Activated CD8-positive, alpha-beta memory T cell treated with anti-CD3 and anti-CD28 coated beads for 36 hours (primary cell): ENCODE measurements around the gene RFPL1. TPM values are rescaled to one million over a fixed set of nuclear protein-coding genes. Genes with fewer than 3 reads are reported as not detected.
"Not testable (repeated sequence)": the region's sequence is repeated elsewhere in the genome, so short reads cannot be mapped to it uniquely, and the experiment has no call there.

Experiments used
- CTCF ChIA-PET: fragments of 350-600 bp; sonication (Branson Sonifier 250); formaldehyde crosslinking; loops from one replicate; lab custom pipeline; 2021; ENCODE audit warnings: antibody characterized with exemption; lab: Charles Lee
- POLR2A ChIA-PET: fragments of 350-600 bp; sonication (Branson Sonifier 250); formaldehyde crosslinking; loops from one replicate; lab custom pipeline; 2021; ENCODE audit warnings: antibody characterized with exemption; lab: Charles Lee
- total RNA-seq, 2 experiments: library from RNA; stranded (reverse); gene quantifications; one replicate each; pipeline ENCODE4 v1.2.3, GENCODE V29; 2021

RFPL1 gene
- not detected for total RNA-seq

DNA sequence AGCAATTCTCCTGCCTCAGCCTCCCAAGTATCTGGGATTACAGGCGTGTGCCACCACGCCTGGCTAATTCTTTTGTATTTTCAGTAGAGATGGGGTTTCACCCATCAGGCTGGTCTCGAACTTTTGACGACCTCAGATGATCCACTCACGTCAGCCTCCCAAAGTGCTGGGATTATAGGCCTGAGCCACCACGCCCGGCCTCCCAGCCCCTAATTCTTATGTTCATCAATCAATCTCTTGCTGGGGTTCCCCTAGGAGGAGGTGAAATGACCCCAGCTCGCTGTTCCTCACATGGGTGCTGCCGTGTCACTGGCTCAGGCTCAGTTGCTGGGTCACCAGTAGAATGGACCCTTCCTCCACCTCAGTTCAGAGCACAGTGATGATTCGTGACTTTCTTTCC is at the start of gene RFPL1:
RFPL1 (plus strand) TSS at position 301 of the 400 bp plus-strand sequence.
- CTCF ChIA-PET, result interaction anchor here (1.0 kb wide), 1 partner anchor 45 kb away, joined by 3 read pairs; no protein-coding TSS in a partner anchor
- POLR2A ChIA-PET, result not testable (repeated sequence)

DNA sequence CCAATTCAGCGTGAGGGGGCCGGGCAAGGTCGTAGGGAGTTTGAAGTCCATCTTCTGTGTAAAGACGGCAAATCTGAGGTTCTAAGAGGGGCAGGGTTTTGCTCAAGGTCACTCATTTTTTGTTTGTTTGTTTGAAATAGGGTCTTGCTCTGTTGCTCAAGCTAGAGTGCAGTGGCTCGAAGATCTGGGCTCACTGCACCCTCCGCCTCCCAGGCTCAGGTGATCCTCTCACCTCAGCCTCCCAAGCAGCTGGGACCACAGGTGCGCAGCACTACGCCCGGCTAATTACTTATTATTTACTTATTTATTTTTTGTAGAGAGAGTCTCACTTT is 49.7 kb upstream of the RFPL1 start:
- ChIA-PET POLR2A (no interaction called here), CTCF (interaction anchor here (1.0 to 1.9 kb wide), 2 partner anchors 14 to 165 kb away, joined by 3 to 6 read pairs; partner anchors contain the start of gene THOC5)

DNA sequence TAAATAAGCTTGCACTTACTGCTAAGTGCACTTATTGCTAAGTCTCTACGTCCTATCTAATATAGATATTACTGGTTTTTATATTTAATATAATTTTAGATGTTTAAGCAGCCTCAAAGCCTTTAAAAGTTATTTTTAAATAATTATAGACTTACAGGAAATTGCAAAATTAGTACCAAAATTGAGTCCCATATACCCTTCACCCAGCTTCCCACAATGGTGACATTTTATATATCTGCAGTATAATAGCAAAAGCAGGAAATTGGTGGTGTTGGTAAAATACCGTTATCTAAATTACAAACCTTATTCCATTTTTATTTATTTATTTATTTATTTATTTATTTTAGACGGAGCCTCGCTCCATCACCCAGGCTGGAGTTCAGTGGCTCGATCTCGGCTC is 48.1 kb upstream of the RFPL1 start:
- CTCF ChIA-PET, result no interaction called here
- POLR2A ChIA-PET, result no interaction called here

DNA sequence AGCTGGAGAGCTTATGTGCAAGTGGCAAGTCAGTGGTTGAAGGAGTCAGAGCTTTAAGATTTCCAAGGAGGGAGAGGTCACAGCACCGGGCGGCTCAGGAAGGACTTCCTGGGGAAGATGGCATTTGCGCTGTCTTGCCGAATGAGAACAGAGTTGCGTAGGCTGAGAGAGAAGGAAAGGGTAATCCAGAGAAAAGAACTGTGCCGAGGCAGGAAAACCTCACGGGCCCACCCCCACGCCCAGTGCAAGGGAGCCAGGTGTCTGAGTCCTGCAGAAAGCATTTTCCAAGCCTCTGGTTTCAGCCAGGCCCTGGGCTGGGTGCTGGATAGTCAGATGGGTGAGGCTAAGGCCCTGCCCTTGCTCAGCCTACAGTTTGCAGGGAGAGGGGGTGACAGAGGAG is 46.8 kb upstream of the RFPL1 start:
- CTCF ChIA-PET, result no interaction called here
- POLR2A ChIA-PET, result no interaction called here

DNA sequence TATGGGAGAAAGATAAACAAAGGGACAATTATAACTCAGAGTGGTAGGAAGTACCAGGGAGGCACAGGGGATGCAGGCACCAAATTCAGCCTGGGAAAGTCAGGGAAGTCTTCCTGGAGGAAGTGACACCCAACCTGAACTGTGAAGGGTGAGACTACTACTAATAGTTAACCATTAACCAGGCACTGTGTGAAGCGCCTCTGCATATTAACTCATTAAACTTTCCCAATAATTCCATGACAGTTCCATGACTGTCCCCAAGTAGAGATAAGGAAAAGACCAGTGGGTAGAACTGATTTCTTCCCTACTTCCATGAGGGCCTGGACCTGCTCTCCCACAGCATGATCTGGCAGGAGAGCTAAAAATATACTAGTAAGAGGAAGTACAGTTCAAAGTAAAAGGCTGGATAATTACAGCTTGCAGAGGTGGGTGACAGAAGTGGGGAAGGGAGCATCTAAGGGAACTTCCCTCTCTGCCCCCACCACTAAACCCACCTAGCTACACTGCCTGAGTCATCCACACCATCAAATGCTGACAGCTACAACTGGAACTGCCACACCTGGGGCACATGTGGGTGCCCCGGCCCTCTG is 45.3 kb upstream of the RFPL1 start:
- POLR2A ChIA-PET, result no interaction called here
- CTCF ChIA-PET, result interaction anchor here (1.6 kb wide), 1 partner anchor 8 kb away, joined by 3 read pairs; no protein-coding TSS in a partner anchor

DNA sequence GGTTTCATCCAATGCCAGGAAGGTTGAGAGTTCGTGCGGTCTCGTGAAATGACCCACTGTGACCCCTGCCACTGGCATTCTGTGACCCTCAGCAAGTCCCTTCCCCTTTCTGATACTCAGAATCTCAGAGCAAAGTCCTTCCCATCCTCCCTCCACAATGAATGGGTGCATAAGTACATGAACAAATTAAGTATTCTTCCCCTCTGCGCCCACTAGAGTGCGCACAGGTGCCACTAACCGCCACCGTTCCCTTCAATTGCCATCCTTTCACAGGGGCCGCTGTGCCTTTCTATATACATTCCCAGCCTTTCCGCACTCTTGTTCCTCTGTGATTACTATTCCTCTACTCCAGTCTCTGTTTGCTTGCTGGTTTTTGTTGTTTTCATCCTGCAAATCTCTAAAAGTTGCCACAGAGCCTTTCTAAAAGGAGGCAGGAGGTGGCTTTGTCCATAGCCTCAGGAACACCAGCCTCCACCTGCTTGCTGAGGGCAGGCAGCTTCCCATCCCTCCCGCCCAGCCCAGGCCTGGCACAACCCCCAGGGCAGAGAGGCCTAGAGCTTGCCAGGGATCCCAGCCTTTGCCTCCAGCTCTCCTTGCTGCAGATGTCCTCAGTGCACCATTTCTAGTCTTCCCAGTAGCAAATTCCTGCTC is 43.3 kb upstream of the RFPL1 start:
- POLR2A ChIA-PET, result no interaction called here

DNA sequence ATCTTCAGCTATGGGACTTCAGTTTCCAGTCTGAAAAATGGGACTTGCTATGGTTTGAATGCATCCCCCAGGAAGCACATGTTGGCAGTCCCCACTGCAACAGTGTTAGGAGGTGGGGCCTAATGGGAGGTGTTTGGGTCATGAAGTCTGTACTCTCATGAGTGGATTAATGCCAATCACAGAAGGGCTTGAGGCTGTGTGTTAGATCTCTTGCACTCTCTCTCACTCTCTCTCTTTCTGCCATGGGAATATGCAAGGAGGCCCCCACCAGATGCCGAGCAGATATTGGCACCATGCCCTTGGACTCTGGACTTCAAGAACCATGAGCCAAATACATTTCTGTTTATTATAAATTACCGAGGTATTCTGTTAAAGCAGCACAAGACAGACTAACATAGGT is 42.3 kb upstream of the RFPL1 start:
- CTCF ChIA-PET, result interaction anchor here (0.6 to 2.1 kb wide), 3 partner anchors 100 to 301 kb away, joined by 3 to 5 read pairs (median 3); no protein-coding TSS in a partner anchor
- POLR2A ChIA-PET, result no interaction called here

More for the DNA sequence above, 43.3 kb upstream of the RFPL1 start:
- CTCF ChIA-PET, result interaction anchor here (0.6 to 2.1 kb wide), 4 partner anchors 33 to 172 kb away, joined by 3 to 5 read pairs (median 3); partner anchors contain the start of gene THOC5

DNA sequence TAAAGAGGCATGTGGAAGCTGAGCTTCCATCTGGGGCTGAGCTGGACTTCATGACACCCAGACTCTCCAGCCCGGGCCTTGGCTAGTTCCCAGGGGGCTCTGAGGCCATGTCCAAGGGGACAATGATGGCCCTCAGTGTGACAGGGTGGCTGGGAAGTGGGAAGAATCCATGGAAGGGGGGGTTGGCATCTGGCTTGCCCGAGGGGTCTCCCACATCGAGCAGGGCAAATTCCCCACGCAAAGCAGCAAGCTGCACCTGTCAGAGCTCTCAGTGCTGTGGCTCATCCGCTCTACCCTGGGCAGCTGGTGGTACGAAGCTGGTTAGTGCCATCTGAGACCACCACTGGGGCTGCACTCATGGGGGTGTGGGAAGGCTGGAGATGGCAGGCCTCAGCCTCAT is 40.6 kb upstream of the RFPL1 start:
- ChIA-PET POLR2A (no interaction called here), CTCF (no interaction called here)

DNA sequence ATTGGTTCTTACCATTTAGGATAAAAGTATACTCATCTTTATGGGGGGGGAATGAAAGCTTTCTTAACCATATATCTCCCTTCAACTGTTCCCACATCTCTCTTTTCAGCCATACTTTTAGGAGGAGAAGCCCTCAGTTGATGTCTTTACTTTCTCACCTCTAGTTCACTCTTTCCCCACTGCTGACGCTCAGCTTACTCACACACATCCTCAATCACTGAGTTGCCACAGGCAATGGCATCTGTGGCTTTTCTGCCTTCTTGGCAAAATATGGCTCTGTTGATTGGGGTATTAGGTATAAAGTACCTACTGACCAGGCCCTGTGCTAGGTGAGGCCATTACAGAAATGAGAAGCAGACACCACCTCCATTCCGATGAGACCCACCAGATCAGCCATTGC is 37.8 kb upstream of the RFPL1 start:
- ChIA-PET POLR2A (no interaction called here), CTCF (interaction anchor here (0.6 kb wide), 1 partner anchor 255 kb away, joined by 3 read pairs; no protein-coding TSS in a partner anchor)

DNA sequence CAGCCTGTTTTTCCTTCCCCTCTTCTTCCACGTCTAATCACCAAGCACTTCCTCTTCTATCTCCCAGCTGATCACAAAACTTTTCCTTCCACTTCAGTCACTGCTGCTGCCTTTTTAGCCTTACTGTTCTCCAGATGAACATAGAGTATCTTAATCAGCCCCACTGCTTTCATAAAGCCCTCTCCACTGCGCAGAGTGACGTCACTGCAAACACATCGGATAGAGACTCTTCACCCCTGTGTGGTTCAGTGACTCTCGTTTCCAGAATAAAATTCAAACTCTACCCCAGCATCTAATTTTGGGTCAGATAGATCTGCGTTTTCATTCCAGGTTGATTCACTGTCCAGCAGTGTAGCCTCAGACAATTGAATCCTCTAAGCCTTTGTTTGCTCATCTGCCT is 36.8 kb upstream of the RFPL1 start:
- CTCF ChIA-PET, POLR2A ChIA-PET: not testable (repeated sequence)

DNA sequence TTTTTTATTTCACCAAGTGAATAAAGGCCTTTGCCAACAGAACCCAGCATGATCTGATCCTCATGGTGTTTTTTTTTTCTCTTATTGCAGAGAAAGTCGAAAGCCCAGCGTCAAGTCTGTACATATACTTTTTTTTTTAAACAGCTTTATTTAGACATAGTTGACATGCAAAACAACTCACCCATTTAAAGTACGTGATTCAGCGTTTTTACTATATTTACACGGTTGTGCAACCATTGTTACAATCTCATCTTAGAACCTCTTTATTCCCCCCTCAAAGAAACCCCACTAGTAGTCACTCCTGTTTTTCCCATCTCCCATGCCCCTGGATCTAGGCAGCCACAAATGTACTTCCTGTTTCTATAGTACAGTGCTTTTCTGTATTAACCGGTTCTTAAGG is 29.4 kb upstream of the RFPL1 start:
- POLR2A ChIA-PET, result no interaction called here

DNA sequence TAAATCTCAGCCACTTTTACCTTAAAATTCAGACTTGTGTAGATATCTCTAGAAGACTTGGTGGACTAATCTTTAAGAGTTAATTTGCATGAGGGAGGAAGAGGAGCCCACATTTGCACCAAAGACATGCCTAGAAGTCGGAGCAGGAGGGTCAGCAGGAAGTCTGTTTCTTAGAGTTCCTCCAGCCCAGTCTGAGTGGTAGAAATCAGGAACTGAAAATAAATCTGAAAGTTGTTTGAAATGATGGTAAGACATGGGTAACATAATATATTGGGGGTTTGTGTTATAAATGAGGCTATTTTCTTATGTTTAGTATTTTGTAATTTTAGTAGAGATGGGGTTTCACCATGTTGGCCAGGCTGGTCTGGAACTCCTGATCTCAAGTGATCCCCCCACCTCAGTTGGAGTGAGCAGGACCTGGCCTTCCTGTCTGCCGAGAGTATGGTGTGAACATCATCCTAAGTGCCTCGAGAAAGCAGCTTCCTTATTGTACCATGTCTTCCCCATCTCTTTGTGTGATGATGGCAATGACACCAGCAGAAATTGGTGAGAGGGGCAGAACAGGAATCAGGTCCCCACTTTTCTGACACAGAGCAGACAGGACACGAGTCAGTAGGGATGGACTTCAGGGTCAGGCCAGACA is 26.7 kb upstream of the RFPL1 start:
- CTCF ChIA-PET, result interaction anchor here (0.9 kb wide), 1 partner anchor 18 kb away, joined by 4 read pairs; no protein-coding TSS in a partner anchor
- POLR2A ChIA-PET, result not testable (repeated sequence)

More for the DNA sequence above, 29.4 kb upstream of the RFPL1 start:
- CTCF ChIA-PET, result no interaction called here

DNA sequence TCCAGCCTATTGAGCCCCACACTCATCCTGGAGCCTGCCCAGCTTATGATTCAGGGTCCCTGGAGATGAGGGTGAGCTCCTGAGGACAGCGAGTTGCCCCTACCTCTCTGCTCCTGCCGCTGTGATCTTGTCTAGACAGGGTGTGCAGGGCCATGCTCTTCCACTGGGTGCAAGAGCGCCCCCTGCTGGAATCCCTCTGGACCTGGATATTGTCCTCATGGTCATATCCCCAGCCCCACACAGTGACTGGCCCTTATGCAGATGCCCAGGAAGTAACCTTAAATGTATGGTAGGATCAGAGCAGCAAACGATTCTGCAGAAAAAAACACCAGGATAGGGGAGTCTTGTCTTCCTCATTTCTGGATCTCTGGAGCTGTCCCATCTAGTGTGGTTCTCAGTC is 25.6 kb upstream of the RFPL1 start:
- POLR2A ChIA-PET, CTCF ChIA-PET: not testable (repeated sequence)

DNA sequence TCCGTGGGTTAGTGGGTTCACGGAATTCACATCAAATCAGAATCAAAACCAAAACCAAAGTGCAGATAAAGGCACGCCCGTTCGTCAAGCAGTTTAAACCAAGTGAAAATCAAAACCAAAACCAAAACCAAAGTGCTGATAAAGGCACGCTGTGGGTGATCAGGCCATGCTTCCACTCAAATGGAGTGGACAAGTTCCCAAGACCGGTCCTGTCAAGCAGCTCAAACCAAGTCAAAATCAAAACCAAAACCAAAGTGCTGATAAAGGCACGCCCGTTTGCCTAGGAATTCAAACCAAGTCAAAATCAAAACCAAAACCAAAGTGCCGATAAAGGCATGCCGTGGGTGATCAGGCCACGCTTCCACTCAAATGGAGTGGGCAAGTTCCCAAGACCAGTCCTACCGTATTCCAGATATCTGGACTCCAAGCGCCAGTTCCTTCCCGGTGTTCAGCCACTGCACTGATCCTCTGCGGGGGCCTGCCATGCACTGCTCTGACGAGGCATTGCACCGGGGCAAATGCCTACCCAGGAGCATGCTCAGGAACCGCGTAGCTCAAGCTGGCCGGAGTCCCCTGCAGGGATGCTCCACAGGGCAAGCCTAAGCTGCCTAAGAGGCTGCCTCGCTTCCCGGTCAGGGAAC is 23.3 kb upstream of the RFPL1 start:
- CTCF ChIA-PET, result interaction anchor here (0.9 kb wide), 1 partner anchor 9 kb away, joined by 3 read pairs; no protein-coding TSS in a partner anchor
- POLR2A ChIA-PET, result not testable (repeated sequence)

DNA sequence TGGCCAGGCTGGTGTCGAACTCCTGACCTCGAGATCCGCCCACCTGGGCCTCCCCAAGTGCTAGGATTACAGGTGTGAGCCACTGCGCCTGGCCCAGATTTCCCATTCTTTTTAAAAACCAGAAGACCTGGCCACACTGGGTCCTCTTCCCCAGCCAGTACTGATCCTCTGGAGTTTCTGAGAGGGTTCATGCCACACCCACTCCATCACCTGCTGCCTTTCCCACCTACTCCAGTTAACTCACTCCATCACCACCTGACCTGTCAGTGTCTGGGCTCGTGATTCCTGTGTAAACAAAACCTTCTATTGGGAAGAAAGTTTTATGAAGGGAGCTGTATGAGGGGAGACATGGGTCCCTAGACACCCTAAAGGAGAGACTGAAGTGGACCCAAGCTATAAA is 19.7 kb upstream of the RFPL1 start:
- CTCF ChIA-PET, result not testable (repeated sequence)

DNA sequence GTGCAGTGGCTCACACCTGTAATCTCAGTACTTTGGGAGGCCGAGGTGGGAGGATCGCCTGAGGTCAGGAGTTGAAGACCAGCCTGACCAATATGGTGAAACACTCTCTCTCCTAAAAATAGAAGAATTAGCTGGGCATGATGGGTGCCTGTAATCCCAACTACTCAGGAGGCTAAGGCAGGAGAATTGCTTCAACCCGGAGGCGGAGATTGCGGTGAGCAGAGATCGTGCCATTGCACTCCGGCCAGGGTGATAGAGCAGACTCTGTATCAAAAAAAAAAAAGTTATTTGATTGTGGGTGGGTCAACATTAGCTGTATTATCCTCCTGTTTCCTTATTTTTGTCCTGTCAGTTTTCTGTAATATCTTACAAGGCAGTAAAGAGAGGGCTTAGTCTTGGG is 11.9 kb upstream of the RFPL1 start:
- POLR2A ChIA-PET, result no interaction called here
- CTCF ChIA-PET, result no interaction called here

More for the DNA sequence above, 19.7 kb upstream of the RFPL1 start:
- POLR2A ChIA-PET, result not testable (repeated sequence)

DNA sequence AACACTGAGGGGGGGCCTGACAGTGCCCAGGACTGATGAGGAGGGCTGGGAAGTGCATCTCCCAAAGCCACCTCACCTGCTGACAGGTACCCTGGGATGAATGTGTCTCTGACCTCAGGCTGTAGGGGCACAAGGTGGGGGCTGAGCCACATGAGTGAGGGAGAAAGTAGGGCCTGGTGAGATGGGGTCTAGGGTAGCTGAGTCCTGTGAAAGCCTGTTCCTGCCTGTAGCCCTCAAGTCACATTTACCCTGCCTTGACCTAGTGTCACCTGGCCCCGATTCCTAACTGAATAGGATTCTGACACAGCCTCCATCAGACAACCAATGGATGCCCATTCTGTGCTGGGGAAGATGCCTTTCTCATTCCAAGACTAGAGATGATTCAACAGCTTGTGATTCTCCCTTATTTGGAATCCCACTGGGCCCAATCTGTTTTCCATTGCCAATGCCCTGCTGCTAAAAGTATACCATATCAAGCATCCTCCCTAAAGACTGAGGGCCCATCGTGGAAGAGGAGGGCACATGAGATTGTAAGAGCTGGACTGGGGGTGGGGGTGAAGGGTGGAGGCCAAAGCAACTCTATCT is 11.1 kb upstream of the RFPL1 start:
- ChIA-PET CTCF (interaction anchor here (0.6 to 1.4 kb wide), 2 partner anchors 7 to 152 kb away, joined by 3 to 5 read pairs; no protein-coding TSS in a partner anchor), POLR2A (no interaction called here)

DNA sequence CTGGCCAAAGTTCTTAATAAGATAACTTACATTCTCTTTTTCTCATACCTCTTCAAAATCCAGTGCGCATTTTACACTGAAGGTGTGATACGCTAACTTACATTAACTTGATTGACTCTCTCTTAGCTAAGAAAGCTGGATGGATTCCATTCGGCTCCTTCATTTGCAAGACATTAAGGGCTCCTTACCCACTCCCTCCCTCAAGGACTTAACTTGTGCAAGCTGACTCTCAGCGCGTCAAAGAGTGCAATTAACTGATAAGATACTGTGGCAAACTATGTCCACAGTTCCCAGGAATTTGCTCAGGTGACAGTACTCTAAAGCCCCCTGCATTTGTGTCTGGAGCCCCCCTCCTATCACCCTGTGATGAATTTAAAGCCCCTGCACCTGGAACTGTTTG is 6.4 kb upstream of the RFPL1 start:
- POLR2A ChIA-PET, result no interaction called here
- CTCF ChIA-PET, result no interaction called here

DNA sequence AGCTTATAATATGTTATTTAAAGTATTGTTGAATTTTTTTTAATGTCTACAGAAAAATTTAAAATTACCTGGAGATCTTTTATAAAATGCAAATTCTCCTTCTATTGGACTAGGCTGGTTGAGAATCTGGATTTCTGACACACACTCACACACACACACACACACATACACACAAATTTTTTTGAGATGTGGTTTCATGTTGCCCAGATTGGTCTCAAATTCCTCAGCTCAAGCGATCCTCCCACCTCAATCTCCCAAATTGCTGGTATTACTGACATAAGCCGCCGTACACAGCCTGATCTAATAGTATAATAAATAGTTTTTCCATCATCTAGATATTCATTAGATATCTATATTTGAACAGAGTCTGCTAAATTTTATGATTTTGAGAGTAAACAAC is 4.5 kb upstream of the RFPL1 start:
- CTCF ChIA-PET, result interaction anchor here (1.3 kb wide), 1 partner anchor 37 kb away, joined by 3 read pairs; no protein-coding TSS in a partner anchor
- POLR2A ChIA-PET, result no interaction called here
